ENCODE results near the gene KBTBD7.

- TF ChIP-seq THRAP3 (IDR thresholded peaks at IDR 0.05; ENCODE audit: borderline replicate concordance) (no peak), ZNF431 (CRISPR knock-in tag; IDR thresholded peaks at IDR 0.05) (no peak), ZNF253 (CRISPR knock-in tag; conservative IDR thresholded peaks at IDR 0.05) (no peak), ZNF280B (CRISPR knock-in tag; IDR thresholded peaks at IDR 0.05) (no peak), CTCF (IDR thresholded peaks at IDR 0.05 in 2 of 3, conservative IDR thresholded peaks at IDR 0.05 in 1 of 3; ENCODE audit: insufficient read depth in 2 of 3, low read depth in 1 of 3, low read length in 3 of 3) (no peak), SMAD1 (IDR thresholded peaks at IDR 0.05; ENCODE audit: low read depth, low read length, partially characterized antibody) (no peak), ZNF24 (IDR thresholded peaks at IDR 0.05) (no peak), CHD2 (IDR thresholded peaks at IDR 0.05; ENCODE audit: low read depth, low read length) (no peak)
- TF ChIP-seq, protein P1, sequence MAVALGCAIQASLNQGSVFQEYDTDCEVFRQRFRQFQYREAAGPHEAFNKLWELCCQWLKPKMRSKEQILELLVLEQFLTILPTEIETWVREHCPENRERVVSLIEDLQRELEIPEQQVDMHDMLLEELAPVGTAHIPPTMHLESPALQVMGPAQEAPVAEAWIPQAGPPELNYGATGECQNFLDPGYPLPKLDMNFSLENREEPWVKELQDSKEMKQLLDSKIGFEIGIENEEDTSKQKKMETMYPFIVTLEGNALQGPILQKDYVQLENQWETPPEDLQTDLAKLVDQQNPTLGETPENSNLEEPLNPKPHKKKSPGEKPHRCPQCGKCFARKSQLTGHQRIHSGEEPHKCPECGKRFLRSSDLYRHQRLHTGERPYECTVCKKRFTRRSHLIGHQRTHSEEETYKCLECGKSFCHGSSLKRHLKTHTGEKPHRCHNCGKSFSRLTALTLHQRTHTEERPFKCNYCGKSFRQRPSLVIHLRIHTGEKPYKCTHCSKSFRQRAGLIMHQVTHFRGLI (CRISPR knock-in tag; IDR thresholded peaks at IDR 0.05) = no peak
- TF ChIP-seq, protein P2, sequence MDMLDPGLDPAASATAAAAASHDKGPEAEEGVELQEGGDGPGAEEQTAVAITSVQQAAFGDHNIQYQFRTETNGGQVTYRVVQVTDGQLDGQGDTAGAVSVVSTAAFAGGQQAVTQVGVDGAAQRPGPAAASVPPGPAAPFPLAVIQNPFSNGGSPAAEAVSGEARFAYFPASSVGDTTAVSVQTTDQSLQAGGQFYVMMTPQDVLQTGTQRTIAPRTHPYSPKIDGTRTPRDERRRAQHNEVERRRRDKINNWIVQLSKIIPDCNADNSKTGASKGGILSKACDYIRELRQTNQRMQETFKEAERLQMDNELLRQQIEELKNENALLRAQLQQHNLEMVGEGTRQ (CRISPR knock-in tag; IDR thresholded peaks at IDR 0.05) = no peak
- TF ChIP-seq, protein P3, sequence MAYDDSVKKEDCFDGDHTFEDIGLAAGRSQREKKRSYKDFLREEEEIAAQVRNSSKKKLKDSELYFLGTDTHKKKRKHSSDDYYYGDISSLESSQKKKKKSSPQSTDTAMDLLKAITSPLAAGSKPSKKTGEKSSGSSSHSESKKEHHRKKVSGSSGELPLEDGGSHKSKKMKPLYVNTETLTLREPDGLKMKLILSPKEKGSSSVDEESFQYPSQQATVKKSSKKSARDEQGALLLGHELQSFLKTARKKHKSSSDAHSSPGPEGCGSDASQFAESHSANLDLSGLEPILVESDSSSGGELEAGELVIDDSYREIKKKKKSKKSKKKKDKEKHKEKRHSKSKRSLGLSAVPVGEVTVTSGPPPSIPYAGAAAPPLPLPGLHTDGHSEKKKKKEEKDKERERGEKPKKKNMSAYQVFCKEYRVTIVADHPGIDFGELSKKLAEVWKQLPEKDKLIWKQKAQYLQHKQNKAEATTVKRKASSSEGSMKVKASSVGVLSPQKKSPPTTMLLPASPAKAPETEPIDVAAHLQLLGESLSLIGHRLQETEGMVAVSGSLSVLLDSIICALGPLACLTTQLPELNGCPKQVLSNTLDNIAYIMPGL (CRISPR knock-in tag; IDR thresholded peaks at IDR 0.05) = no peak
- TF ChIP-seq, protein P4, sequence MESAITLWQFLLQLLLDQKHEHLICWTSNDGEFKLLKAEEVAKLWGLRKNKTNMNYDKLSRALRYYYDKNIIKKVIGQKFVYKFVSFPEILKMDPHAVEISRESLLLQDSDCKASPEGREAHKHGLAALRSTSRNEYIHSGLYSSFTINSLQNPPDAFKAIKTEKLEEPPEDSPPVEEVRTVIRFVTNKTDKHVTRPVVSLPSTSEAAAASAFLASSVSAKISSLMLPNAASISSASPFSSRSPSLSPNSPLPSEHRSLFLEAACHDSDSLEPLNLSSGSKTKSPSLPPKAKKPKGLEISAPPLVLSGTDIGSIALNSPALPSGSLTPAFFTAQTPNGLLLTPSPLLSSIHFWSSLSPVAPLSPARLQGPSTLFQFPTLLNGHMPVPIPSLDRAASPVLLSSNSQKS (CRISPR knock-in tag; IDR thresholded peaks at IDR 0.05) = no peak
Observed at GRCh38 chr13:41162151-41162550, 32.2 kb downstream of the KBTBD7 start.
